OCI-LY7 (cell line): Measurements from ENCODE around the gene HRK.

ENCODE experiments used
- EZH2phosphoT487 ChIP-seq: fragments of 200-600 bp; sonication (generic); IDR thresholded peaks from 2 replicates; pipeline ENCODE4 v1.6.1; 2018; ENCODE audit warnings: low read depth, borderline replicate concordance, mild to moderate bottlenecking, mixed run types, antibody characterized with exemption, low read length, moderate library complexity, mixed read lengths
- TF ChIP-seq, protein P1 (sequence below): fragments of 200-600 bp; sonication (generic); conservative IDR thresholded peaks from 2 replicates; pipeline ENCODE4 v1.5.1; 2014; ENCODE audit warnings: mild to moderate bottlenecking, antibody characterized with exemption, low read length, moderate library complexity, mixed read lengths

DNA sequence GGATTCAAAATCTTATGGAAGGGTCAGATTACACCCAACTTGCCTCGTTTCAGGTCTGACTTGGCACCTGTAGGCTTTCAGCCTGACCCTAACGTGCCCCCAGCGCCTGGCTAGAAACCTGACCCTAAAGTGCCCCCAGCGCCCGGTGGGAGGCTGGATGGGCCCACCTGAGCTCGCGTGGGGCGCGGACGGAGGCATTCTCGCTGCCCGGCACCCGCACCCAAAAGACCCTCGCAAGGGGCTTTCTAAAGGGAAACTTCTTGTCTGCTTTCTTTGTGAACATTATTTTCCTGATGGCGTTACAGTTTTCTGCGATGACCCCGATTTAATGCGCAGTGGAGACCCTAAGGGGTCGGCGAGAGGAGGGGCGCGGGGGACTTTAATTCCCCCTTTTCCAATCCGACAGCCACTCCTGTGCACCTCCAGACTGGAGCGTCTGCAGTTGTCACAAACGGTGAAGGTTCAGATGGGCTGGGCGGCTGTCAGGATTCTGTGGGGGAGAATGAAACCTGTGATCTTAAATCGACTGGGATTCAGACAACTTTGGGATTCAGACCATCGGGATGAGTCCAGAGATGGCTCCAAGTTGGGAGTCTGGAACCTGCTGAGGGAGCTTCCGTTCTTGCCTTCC, 751 bp upstream of the HRK start:
- TF ChIP-seq, protein P1, sequence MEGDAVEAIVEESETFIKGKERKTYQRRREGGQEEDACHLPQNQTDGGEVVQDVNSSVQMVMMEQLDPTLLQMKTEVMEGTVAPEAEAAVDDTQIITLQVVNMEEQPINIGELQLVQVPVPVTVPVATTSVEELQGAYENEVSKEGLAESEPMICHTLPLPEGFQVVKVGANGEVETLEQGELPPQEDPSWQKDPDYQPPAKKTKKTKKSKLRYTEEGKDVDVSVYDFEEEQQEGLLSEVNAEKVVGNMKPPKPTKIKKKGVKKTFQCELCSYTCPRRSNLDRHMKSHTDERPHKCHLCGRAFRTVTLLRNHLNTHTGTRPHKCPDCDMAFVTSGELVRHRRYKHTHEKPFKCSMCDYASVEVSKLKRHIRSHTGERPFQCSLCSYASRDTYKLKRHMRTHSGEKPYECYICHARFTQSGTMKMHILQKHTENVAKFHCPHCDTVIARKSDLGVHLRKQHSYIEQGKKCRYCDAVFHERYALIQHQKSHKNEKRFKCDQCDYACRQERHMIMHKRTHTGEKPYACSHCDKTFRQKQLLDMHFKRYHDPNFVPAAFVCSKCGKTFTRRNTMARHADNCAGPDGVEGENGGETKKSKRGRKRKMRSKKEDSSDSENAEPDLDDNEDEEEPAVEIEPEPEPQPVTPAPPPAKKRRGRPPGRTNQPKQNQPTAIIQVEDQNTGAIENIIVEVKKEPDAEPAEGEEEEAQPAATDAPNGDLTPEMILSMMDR = no peak
- TF ChIP-seq EZH2phosphoT487 = no peak
